ES-I3 (cell line): Measurements from ENCODE around the gene IKBKG.
"Not testable (repeated sequence)": the region's sequence is repeated elsewhere in the genome, so short reads cannot be mapped to it uniquely, and the experiment has no call there.

Source experiments
- H3K36me3 ChIP-seq: 2 replicates; pipeline ENCODE4 v1.6.1; 2013; ENCODE audit warnings: mild to moderate bottlenecking, low read length, control low read depth, moderate library complexity; ENCODE audit not compliant: insufficient read depth
- H3K4me1 ChIP-seq: 2 replicates; pipeline ENCODE4 v1.6.1; 2013; ENCODE audit warnings: mild to moderate bottlenecking, control low read depth, low read length; ENCODE audit not compliant: insufficient read depth
- H3K9ac ChIP-seq: 2 replicates; pipeline ENCODE4 v1.6.1; 2013; ENCODE audit warnings: low read depth, mild to moderate bottlenecking, low read length, moderate library complexity
- H3K9me3 ChIP-seq: 2 replicates; pipeline ENCODE4 v1.6.1; 2013; ENCODE audit warnings: mild to moderate bottlenecking, low read length, moderate library complexity; ENCODE audit not compliant: control insufficient read depth, insufficient read depth

The IKBKG gene

GRCh38 chrX:154560326-154560725, 12.9 kb downstream of the IKBKG start:
- not testable (repeated sequence) for H3K9me3 ChIP-seq

GRCh38 chrX:154562295-154562694, 14.9 kb downstream of the IKBKG start:
- H3K9ac ChIP-seq, H3K4me1 ChIP-seq, H3K9me3 ChIP-seq, H3K36me3 ChIP-seq: not testable (repeated sequence)

More at GRCh38 chrX:154560326-154560725, 12.9 kb downstream of the IKBKG start:
- not testable (repeated sequence) for H3K36me3 ChIP-seq, H3K4me1 ChIP-seq, H3K9ac ChIP-seq

- not testable (repeated sequence) for H3K9me3 ChIP-seq, H3K36me3 ChIP-seq, H3K9ac ChIP-seq, H3K4me1 ChIP-seq
Measured at GRCh38 chrX:154570361-154570760, 22.9 kb downstream of the IKBKG start.

- H3K9ac ChIP-seq, H3K36me3 ChIP-seq, H3K4me1 ChIP-seq, H3K9me3 ChIP-seq: not testable (repeated sequence)
Measured at GRCh38 chrX:154573061-154573460, 25.6 kb downstream of the IKBKG start.

- H3K9ac ChIP-seq = not testable (repeated sequence)
Measured at GRCh38 chrX:154575076-154575475, 27.7 kb downstream of the IKBKG start.

GRCh38 chrX:154582994-154583393, 35.6 kb downstream of the IKBKG start:
- H3K4me1 ChIP-seq, H3K36me3 ChIP-seq, H3K9ac ChIP-seq, H3K9me3 ChIP-seq: not testable (repeated sequence)

More at GRCh38 chrX:154575076-154575475, 27.7 kb downstream of the IKBKG start:
- H3K36me3 ChIP-seq, H3K4me1 ChIP-seq, H3K9me3 ChIP-seq: not testable (repeated sequence)

- H3K9ac ChIP-seq, H3K9me3 ChIP-seq, H3K4me1 ChIP-seq, H3K36me3 ChIP-seq: not testable (repeated sequence)
Measured at GRCh38 chrX:154584585-154585183, 37.3 kb downstream of the IKBKG start, which contains the start of gene CTAG1A. TSS of gene CTAG1A (plus strand) at chrX:154585133. CDS start at chrX:154585207, 74 bp downstream.

- not testable (repeated sequence) for H3K9me3 ChIP-seq, H3K4me1 ChIP-seq, H3K9ac ChIP-seq, H3K36me3 ChIP-seq
Measured at GRCh38 chrX:154590415-154590814, 43.0 kb downstream of the IKBKG start.

GRCh38 chrX:154592505-154592904, 45.1 kb downstream of the IKBKG start:
- Histone ChIP-seq H3K4me1 (peaks cover 6% of the 10 kb centered on the region), H3K9me3 (peaks cover 5% of the 10 kb centered on the region; the same call in 1 of the 2 replicates)

GRCh38 chrX:154593201-154593600, 45.8 kb downstream of the IKBKG start:
- Histone ChIP-seq H3K9me3 (peaks cover 10% of the 10 kb centered on the region), H3K36me3 (no peaks in the 10 kb centered on the region), H3K4me1 (peaks cover 6% of the 10 kb centered on the region), H3K9ac (no peak overlapping the region)

More at GRCh38 chrX:154592505-154592904, 45.1 kb downstream of the IKBKG start:
- no peak overlapping the region for H3K9ac ChIP-seq
- no peaks in the 10 kb centered on the region for H3K36me3 ChIP-seq

- H3K36me3 ChIP-seq = no peaks in the 10 kb centered on the region
- H3K4me1 ChIP-seq = peaks cover 6% of the 10 kb centered on the region
- peaks cover 10% of the 10 kb centered on the region for H3K9me3 ChIP-seq
- H3K9ac ChIP-seq = no peak overlapping the region
Measured at GRCh38 chrX:154594491-154594890, 47.1 kb downstream of the IKBKG start.

- H3K4me1 ChIP-seq = peaks cover 6% of the 10 kb centered on the region
- no peaks in the 10 kb centered on the region for H3K36me3 ChIP-seq
- H3K9me3 ChIP-seq = peaks cover 10% of the 10 kb centered on the region
- no peak overlapping the region for H3K9ac ChIP-seq
Measured at GRCh38 chrX:154595559-154596249, 48.3 kb downstream of the IKBKG start.

- Histone ChIP-seq H3K4me1 (peaks cover 6% of the 10 kb centered on the region), H3K9ac (no peak overlapping the region), H3K9me3 (peaks cover 10% of the 10 kb centered on the region)
Measured at GRCh38 chrX:154596290-154596929, 49.0 kb downstream of the IKBKG start.

GRCh38 chrX:154597221-154597620, 49.8 kb downstream of the IKBKG start:
- Histone ChIP-seq H3K36me3 (no peaks in the 10 kb centered on the region), H3K9me3 (peaks cover 10% of the 10 kb centered on the region), H3K4me1 (peaks cover 6% of the 10 kb centered on the region), H3K9ac (no peak overlapping the region)

More at GRCh38 chrX:154596290-154596929, 49.0 kb downstream of the IKBKG start:
- H3K36me3 ChIP-seq = no peaks in the 10 kb centered on the region

- Histone ChIP-seq H3K9ac (no peak overlapping the region), H3K36me3 (no peaks in the 10 kb centered on the region), H3K4me1 (peaks cover 7% of the 10 kb centered on the region), H3K9me3 (peaks cover 10% of the 10 kb centered on the region)
Measured at GRCh38 chrX:154598656-154599055, 51.2 kb downstream of the IKBKG start.
